Astrocyte of the hippocampus (primary cell): ENCODE results near the gene RFXANK.
"Not testable (repeated sequence)": the region's sequence is repeated elsewhere in the genome, so short reads cannot be mapped to it uniquely, and the experiment has no call there.

Experiments used
- DNase-seq: peaks from one replicate; pipeline ENCODE4 v3.0.0; 2011; ENCODE audit warnings: low read depth, low spot score

The RFXANK gene

DNA sequence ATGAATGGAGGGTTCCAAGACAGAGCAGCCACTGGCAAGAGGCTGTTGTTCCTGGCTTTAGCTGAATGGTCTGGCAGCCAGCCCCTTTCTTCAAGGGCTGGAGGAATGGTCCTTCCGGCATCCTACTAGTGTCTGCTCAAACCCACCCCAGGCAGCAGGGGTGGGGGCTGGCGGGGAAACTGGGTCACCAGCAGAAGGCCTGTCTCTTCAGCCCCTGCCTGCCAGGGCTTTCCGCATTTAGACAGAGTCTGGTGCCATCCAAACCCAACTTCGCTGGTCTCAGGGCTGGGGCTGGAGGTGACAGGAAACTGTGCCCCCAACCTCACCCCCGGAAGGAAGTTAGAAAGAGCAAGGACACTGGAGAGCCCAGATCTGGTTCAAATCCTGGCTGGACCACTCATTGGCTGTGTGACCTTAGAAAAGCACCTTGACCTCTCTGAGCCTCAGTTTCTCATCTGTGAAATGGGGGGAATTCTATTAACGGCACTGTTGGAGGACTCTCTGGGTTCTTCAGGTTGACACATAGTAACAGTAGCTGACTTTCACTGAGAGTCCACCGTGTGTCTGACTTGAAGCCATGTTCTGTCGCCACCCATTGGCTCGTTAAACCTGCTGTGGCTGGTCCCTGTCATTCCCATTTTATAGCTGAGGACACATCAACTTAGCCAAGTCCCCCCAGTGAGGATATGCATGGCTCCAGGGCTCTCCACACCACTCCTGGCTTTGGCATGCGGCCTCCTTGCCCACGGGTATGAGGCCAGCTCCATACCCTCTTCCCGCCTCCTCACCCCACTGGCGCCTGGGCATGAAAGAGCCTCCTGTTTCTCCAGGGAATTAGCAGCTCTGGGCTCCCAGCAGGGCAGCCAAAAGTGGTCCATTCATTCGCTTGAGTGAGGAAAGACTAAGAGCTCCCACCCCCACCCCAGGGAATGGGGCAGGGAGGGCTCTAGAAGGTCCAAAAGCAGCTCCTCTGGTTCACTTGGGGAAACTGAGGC, 13.7 kb downstream of the RFXANK start:
- DNase-seq: peak; percentile 46

DNA sequence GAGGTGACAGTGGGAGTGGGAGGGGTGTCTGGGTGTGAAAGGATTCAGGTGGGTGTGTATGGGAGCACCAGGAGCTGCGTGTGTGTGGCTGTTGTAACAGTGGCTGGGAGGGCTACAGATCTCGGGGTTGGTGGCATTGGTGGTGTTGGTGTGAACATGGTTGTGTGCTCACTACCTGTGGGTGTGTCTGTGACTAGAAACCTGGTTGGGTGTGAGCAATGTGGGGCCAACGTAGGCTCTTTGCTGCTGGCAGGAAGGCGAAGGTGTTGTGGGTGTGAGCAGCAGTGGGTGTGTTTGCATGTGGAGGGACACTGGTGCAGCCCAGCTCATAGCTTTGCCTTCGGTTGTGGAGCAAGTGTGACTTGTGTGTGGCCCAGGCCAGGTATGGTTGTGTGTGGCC, 14.9 kb downstream of the RFXANK start:
- no peak for DNase-seq

DNA sequence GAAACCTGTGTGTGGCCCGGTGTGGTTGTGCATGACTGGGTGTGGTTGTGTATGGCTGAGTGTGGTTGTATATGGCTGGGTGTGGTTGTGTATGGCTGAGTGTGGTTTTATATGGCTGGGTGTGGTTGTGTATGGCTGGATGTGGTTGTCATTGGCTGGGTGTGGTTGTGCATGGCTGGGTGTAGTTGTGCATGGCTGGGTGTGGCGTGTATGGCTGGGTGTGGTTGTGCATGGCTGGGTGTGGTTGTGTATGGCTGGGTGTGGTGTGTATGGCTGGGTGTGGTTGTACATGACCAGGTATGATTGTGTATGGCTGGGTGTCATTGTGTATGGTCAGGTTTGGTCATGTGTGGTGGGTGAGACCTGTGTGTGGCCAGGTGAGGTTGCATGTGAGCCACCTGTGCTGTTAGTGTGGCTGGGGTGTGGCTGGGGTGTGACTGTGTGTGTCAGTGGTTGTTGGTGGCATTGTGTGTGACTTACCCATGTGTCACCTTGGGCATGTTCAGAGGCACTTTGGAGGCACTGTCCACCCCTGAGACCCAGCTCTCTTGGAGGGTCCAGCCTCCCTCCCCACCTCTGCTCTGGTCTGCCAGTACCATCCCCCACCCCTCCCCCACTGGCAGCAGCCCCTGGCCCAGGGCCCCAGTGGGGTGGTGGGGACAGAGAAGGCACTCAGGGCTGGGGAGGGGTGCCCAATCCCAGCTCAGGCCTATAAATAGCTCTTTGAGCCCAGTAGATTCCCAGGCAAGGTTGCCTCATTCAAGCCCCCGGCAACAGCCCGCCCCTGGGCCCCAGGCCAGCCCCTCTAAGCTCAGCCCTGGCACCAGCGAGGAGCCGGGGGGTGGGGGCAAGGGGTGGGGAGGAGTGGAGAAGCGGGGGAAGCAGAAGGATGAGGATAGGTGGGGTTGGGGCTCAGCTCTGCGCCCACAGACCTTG, 15.8 kb downstream of the RFXANK start:
- DNase-seq: no peak

DNA sequence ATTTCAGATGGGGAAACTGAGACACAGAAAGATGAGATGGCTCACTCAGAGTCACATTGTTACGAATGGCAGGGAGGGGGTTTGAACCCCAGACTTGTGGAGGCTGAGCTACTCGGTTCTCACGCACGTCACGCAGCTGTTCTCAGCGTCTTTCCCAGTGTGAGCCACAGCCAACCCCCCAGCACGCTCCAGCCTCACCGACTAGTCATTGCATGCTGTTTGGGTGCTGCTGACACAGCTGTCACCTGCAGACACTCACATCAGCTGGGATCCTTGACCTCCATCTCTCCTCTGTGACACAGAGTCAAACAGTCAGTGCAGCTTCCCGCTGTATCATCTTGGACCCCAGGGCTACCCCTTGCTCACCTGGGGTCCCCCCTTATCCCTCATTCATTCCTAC, 17.3 kb downstream of the RFXANK start:
- no peak for DNase-seq

DNA sequence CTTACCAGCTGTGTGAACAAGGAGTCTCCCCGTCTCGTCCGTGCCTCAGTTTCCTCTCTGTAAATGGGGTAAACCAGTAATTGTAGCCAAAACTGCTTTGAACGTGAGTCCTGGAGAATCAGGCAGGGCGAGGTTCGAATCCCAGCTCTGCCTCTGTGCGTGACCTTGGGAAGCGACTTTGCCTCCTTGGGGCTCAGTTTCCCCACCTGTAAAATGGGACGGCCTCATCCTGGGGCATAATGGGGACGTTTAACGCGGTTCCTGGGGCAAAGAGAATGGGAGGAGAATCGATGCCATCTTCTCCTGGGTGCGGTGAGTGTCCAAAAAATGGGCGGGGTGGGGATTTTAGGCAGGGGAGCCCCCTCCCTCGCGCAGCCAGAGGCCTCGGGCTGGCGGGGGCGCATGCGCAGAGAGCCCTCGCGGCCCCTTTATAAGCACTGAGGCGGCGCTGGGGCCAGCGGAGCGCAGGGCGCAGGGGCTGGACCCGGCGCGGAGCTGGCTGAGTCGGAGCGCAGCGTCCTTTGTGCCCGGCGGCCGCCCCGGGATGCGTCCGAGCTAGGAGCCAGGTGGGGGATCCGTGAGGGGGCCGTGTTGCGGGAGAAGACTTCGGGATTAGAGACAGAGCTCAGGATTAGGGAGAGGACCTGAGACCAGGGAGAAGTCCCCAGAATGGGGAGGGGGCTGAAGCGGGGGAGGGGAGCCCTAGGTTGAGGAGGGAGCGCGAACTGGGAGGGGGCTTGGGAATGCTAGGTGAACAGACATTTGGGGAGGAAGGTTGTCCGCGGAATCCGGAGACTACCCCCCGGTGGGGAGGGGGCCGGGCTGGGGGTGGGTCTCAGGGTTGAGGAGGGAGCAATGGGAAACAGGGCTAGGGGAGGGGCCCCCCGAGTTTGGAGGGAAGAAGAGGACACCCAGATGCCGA, 19.7 kb downstream of the RFXANK start, which contains the start of gene NCAN:
TSS of gene NCAN (plus strand) at position 460 of the 922 bp plus-strand sequence. CDS start 4,996 bp downstream, outside the sequence.
- no peak for DNase-seq

DNA sequence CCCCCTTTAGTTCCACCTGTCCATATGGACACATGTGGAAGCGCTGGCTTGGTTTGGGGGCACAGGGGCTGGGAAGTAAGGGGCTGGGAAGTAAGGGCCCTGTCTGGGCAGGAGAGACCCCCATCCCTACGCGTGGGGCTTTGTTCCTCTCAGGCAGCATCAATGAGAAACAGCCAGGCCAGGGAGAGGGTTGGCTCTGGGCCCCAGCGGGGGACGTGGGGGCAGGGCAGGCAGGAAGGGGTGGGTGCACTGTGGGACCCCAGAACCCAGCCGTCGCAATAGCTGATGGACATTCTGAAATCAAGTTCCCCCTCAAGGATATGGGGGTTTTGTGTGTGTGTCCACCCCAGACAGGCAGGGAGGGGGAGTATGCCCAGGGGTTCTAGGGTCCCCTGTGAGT, 20.9 kb downstream of the RFXANK start:
- no peak for DNase-seq

DNA sequence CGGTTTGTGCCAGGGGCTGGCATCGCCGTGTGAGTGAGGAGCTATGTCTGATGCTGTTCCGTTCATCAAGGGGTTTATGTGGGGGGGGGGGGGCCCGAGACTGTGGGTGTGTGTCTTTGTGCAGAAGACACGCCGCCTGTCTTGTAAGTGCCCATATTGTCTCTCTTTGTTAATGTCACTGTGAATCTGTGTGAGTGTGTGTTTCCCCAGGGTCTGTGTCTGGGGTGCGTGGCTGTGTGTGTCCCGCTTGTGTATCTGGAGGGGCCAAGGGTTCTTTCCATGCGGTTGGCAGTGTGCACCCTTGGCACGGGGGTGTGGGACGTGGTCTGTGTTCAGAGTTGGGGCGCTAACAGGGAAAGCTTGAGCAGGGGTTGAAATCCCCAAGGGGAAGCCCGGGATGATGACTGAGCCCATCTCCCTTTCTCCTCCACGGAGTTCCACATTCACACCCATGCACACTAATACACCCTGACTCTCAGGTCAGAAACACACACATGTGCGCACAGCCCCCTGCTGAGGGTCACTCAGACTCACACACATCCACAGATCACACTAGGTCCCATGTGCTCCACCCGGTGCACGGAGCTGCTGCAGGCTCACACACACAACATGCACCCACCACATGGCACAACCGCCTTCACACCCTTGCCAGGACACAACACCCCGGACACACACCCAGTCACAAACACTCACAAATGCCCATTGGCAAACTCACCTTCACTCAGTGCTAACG, 21.5 kb downstream of the RFXANK start:
- DNase-seq: no peak

DNA sequence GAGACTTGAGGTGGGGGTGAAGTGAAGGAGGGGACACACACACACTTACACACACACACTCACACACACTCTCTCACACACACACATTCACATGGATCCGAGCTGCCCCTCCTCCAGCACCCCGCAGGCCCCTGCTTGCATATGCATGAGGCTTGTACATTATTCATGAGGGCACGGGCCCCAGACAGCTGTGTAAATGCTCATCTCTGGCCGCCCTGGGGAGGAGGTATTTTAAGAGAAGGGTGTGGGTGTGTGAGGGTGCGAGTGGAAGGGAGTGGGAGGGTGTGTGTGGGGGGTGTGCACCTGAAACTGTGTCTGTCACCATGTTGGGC, 22.1 kb downstream of the RFXANK start:
- DNase-seq: no peak

DNA sequence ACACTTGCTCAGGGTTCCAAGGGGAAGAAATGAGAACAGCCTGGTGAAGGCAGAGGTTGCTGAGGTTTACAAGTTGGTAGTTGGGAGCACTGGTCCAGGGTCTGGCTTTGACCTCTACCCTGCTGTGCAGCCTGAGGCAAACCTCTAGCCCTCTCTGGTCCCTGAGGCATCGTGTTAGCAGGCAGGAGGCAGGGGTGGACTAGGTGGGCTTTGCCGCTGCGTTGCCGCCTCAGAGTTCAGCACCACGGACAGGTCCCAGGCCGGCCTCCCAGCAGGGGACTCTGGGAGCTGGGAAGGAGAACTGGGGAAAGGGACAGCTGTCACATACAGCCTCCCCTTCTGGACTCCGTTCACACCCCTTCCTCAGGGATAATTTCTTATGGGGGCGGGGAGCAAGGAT, 22.8 kb downstream of the RFXANK start:
- peak; percentile 83 for DNase-seq

DNA sequence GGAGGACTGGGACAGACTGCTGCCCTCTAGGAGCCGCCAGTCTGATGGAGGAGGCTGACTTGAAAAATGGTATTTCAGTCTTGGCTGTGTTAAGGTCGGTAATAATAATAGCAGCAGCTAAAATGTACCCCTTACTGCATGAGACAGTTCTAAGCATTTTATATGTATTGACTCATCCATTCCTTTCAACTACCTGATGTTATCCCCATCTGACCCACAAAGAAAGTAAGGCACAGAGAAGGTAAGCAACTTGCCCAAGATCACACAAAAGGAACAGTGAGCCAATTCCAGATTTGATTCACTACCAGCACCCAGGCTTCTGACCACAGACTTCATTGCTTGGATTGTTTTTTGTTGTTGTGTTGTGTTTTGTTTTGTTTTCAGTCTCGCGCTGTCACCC, 23.7 kb downstream of the RFXANK start:
- no peak for DNase-seq

DNA sequence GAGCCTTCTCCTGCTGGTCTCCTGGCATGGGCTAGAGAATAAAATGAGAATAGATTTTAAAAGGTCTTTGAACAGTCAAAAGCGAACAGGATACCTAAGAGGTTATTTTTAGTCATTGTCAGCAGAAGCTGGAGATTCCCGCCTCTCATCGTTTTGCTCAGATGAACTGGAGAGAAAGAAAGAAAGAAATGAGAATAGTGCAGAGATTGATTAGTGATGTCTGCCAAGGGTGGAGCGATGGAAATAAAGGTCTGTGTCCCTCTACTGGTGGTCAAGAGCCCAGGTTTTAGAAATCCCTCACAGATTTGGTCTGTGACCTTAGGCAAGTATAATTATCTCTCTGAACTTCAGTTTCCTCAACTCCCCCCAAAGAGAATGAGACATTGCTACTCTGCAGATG, 25.0 kb downstream of the RFXANK start:
- DNase-seq: no peak

DNA sequence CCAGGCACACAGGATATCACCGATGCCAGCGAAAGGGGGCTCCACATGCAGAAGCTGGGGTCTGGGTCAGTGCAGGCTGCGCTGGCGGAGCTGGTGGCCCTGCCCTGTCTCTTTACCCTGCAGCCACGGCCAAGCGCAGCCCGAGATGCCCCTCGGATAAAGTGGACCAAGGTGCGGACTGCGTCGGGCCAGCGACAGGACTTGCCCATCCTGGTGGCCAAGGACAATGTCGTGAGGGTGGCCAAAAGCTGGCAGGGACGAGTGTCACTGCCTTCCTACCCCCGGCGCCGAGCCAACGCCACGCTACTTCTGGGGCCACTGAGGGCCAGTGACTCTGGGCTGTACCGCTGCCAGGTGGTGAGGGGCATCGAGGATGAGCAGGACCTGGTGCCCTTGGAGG, 26.9 kb downstream of the RFXANK start:
- no peak for DNase-seq

DNA sequence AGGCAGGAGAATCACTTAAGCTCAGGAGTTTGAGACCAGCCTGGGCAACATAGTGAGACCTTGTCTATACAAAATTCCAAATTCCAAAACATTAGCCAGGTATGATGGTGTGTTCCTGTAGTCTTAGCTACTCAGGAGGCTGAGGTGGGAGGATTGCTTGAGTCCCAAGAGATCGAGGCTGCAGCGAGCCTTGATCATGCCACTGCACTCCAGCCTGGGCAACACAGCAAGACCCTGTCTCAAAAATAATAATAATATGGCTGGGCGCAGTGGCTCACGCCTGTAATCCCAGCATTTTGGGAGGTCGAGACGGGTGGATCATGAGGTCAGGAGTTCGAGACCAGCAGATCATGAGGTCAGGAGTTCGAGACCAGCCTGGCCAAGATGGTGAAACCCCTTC, 28.9 kb downstream of the RFXANK start:
- not testable (repeated sequence) for DNase-seq

DNA sequence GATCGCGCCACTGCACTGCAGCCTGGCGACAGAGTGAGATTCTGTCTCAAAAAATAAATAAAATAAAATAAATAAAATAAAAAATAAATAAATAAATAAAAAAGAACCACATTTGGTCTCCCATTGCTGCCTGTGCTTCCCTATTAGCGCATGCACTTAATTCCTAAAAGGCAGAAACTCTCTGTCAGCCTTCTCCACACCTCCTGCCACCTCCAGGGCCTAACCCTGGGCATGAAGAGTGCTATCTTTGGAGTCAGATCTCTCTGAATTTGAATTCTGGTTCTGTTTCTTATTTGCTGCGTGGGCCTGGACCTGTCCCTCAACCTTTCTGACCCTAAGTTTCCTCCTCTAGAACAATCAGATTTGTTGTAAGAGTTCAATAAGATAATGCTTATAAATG, 31.0 kb downstream of the RFXANK start:
- no peak for DNase-seq

DNA sequence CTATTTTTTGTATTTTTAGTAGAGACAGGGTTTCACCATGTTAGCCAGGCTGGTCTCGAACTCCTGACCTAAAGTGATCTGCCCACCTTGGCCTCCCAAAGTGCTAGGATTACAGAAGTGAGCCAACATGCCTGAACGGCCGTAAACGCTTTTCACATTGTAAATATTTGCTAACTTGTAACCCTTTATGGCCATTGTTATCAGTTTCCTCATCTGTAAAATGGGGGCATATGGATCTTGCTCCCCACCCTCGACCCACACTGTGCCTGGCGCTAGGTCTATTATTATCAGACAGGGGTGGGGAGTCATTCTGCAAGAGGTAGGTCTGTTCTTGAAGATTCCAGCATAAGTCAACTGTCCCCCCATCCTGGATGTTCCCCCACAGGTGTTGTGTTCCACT, 31.6 kb downstream of the RFXANK start:
- no peak for DNase-seq

DNA sequence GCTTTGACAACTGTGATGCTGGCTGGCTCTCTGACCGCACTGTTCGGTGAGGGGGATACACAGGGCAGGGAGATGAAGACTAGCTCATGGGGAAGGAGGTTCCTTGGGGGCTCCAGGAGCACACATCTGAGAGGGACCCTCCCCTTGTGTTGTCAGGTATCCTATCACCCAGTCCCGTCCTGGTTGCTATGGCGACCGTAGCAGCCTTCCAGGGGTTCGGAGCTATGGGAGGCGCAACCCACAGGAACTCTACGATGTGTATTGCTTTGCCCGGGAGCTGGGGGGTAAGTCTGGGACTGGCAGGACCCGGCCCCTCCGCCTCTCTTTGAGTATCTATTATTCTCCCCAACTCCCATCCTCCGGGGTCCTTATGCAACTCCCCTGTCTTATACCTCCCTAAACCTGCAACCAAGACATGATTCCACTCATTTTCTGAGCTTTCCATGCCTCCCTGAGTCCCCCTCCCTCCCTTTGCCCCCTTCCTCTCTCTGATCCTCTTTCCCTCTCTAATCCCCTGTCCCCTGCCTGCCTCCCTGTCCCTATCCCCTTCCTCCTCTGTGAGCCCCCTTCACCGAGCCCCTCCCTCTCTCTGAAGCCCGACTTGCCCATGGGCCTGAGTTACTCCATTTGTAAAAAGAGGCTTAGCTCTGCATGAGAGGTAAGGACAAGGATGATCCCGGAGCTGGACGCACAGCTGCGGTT, 32.2 kb downstream of the RFXANK start:
- no peak for DNase-seq

DNA sequence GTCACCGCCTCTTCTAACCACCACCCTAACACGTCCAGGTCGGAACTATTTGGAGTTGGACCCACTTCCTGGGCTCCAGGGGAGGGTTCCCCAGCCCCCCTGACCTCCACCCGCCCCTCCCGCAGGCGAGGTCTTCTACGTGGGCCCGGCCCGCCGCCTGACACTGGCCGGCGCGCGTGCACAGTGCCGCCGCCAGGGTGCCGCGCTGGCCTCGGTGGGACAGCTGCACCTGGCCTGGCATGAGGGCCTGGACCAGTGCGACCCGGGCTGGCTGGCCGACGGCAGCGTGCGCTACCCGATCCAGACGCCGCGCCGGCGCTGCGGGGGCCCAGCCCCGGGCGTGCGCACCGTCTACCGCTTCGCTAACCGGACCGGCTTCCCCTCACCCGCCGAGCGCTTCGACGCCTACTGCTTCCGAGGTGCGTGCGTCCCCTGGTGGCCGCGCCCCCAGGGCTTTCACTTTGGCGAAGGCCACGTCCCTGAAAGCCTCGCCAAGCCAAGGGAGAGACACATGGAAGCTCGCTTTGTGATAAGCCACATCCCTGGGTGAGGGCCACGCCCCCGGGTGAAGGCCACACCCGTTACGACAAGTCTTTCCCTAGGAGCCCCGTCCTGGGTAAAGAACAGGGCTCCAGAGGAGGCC, 32.9 kb downstream of the RFXANK start:
- DNase-seq: peak; percentile 59

DNA sequence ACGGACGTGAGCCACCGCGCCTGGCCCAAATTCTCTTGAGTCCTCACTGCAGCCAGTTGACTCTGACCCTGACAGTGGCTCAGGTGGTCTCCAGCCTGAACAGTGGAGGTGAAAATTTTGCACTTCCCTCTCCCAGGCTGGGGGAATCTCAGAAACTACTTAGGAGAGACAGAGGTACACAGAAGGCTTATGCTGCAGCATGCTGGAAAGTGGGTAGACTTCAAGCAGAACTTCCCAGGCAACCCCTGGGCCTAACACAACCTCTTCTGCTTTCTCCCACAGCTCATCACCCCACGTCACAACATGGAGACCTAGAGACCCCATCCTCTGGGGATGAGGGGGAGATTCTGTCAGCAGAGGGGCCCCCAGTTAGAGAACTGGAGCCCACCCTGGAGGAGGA, 34.1 kb downstream of the RFXANK start:
- no peak for DNase-seq

DNA sequence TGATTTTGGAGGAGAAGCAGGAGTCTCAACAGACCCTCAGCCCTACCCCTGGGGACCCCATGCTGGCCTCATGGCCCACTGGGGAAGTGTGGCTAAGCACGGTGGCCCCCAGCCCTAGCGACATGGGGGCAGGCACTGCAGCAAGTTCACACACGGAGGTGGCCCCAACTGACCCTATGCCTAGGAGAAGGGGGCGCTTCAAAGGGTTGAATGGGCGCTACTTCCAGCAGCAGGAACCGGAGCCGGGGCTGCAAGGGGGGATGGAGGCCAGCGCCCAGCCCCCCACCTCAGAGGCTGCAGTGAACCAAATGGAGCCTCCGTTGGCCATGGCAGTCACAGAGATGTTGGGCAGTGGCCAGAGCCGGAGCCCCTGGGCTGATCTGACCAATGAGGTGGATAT, 34.6 kb downstream of the RFXANK start:
- no peak for DNase-seq

DNA sequence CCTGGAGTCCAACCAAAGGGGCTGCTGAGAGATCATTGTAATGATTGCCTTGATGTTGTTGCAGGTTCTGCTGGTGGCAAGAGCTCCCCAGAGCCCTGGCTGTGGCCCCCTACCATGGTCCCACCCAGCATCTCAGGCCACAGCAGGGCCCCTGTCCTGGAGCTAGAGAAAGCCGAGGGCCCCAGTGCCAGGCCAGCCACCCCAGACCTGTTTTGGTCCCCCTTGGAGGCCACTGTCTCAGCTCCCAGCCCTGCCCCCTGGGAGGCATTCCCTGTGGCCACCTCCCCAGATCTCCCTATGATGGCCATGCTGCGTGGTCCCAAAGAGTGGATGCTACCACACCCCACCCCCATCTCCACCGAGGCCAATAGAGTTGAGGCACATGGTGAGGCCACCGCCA, 35.2 kb downstream of the RFXANK start:
- no peak for DNase-seq
